Naive thymus-derived CD8-positive, alpha-beta T cell (primary cell): ENCODE results near the gene TLR4. TPM values are rescaled to one million over a fixed set of nuclear protein-coding genes. Genes with fewer than 3 reads are reported as not detected.

Source experiments
- ATAC-seq, 2 donors: fragments of 150-1000 bp; cut with Tn5 transposase in 1 of 2; sonication (Bioruptor Pico), chemical (Tn5 transposase) in 1 of 2; 1 replicate in 1 of 2; 2 replicates in 1 of 2; pipeline ENCODE4 v1.10.0; 2021; ENCODE audit warnings: mild to moderate bottlenecking in 2 of 2, moderate library complexity in 2 of 2
- POLR2A ChIA-PET: fragments of 350-600 bp; sonication (Branson Sonifier 250); formaldehyde crosslinking; loops from one replicate; lab custom pipeline; 2021; ENCODE audit warnings: antibody characterized with exemption; lab: Charles Lee
- DNase-seq, 10 donors: peaks; one replicate each; pipeline versions ENCODE4 v3.0.0 to v3.0.0-alpha.2; 2020 to 2022
- H3K27ac Mint-ChIP-seq, 10 donors: one replicate each; pipeline ENCODE4 v1.8.0; 2020 to 2022; ENCODE audit warnings: mild to moderate bottlenecking in 10 of 10, mixed read lengths in 10 of 10, moderate library complexity in 4 of 10, inconsistent platforms in 1 of 10
- H3K27me3 Mint-ChIP-seq, 5 donors: one replicate each; pipeline ENCODE4 v1.8.0; 2021 to 2022; ENCODE audit warnings: mixed read lengths in 5 of 5
- H3K36me3 Mint-ChIP-seq, 3 donors: one replicate each; pipeline ENCODE4 v1.8.0; 2020 to 2022; ENCODE audit warnings: mixed read lengths in 3 of 3, mild to moderate bottlenecking in 2 of 3, inconsistent platforms in 1 of 3
- H3K4me1 Mint-ChIP-seq, 4 donors: one replicate each; pipeline ENCODE4 v1.8.0; 2021 to 2022; ENCODE audit warnings: mixed read lengths in 4 of 4
- H3K4me3 Mint-ChIP-seq, 10 donors: one replicate each; pipeline ENCODE4 v1.8.0; 2020 to 2022; ENCODE audit warnings: mild to moderate bottlenecking in 10 of 10, mixed read lengths in 10 of 10, moderate library complexity in 6 of 10, inconsistent platforms in 1 of 10
- H3K9me3 Mint-ChIP-seq, 9 donors: one replicate each; pipeline ENCODE4 v1.8.0; 2020 to 2022; ENCODE audit warnings: mixed read lengths in 9 of 9, mild to moderate bottlenecking in 3 of 9, inconsistent platforms in 1 of 9, moderate library complexity in 1 of 9
- polyA plus RNA-seq, 3 donors: library from polyadenylated mRNA; unstranded; fragments of 300-500 nt; fragmentation: Illumina TruSeq; gene quantifications; one replicate each; pipeline ENCODE4 v1.2.3, GENCODE V29; 2021
- total RNA-seq, 8 experiments: library from RNA in 2 of 8; stranded (reverse) in 2 of 8; gene quantifications; one replicate each; pipeline ENCODE4 v1.2.3 and lab custom pipeline; 2021 to 2026

The TLR4 gene
- total and polyA plus RNA-seq, 5 experiments from 2014 or later, result 0.07 to 0.70 (median 0.32) TPM; not detected in 1

GRCh38 chr9:117757561-117758190, 53.5 kb downstream of the TLR4 start:
- peaks cover 9 to 15% (median 11%) of the 10 kb centered on the region in 5 donors for H3K27me3 Mint-ChIP-seq
- H3K36me3 Mint-ChIP-seq, result no peaks in the 10 kb centered on the region
- DNase-seq (no peak), ATAC-seq (no peak)
- H3K4me3 Mint-ChIP-seq, result no peak overlapping the region
- POLR2A ChIA-PET, result no interaction called here
- no peaks in the 10 kb centered on the region for H3K9me3 Mint-ChIP-seq
- H3K27ac Mint-ChIP-seq, result no peak overlapping the region
- H3K4me1 Mint-ChIP-seq, result no peaks in the 10 kb centered on the region

- Mint-ChIP-seq H3K36me3 (no peaks in the 10 kb centered on the region), H3K9me3 (peaks cover 0 to 6% (median 0%) of the 10 kb centered on the region in 9 donors), H3K27me3 (peaks cover 0 to 19% (median 17%) of the 10 kb centered on the region in 5 donors), H3K4me3 (no peak overlapping the region), H3K4me1 (no peaks in the 10 kb centered on the region), H3K27ac (no peak overlapping the region)
- no peak for ATAC-seq
- no peak for DNase-seq
- POLR2A ChIA-PET, result no interaction called here
Measured at GRCh38 chr9:117763314-117763713, 59.1 kb downstream of the TLR4 start.

- H3K9me3 Mint-ChIP-seq, result peaks cover 0 to 6% (median 0%) of the 10 kb centered on the region in 9 donors
- H3K4me3 Mint-ChIP-seq, result no peak overlapping the region
- H3K27me3 Mint-ChIP-seq, result peaks cover 4 to 38% (median 22%) of the 10 kb centered on the region in 5 donors
- no peaks in the 10 kb centered on the region for H3K4me1 Mint-ChIP-seq
- H3K27ac Mint-ChIP-seq, result no peak overlapping the region
- ATAC-seq (no peak), DNase-seq (no peak)
- POLR2A ChIA-PET, result no interaction called here
- H3K36me3 Mint-ChIP-seq, result no peaks in the 10 kb centered on the region
Measured at GRCh38 chr9:117768750-117769395, 64.7 kb downstream of the TLR4 start.

- Mint-ChIP-seq H3K27me3 (peaks cover 4 to 59% (median 30%) of the 10 kb centered on the region in 5 donors), H3K36me3 (no peaks in the 10 kb centered on the region), H3K27ac (no peak overlapping the region), H3K4me1 (no peaks in the 10 kb centered on the region), H3K4me3 (no peak overlapping the region), H3K9me3 (peaks cover 0 to 13% (median 0%) of the 10 kb centered on the region in 9 donors)
- POLR2A ChIA-PET, result no interaction called here
- DNase-seq (no peak), ATAC-seq (no peak)
Measured at GRCh38 chr9:117771136-117771535, 66.9 kb downstream of the TLR4 start.

GRCh38 chr9:117772960-117773359, 68.8 kb downstream of the TLR4 start:
- POLR2A ChIA-PET, result no interaction called here
- H3K27ac Mint-ChIP-seq, result no peak overlapping the region
- H3K9me3 Mint-ChIP-seq, result peaks cover 0 to 13% (median 0%) of the 10 kb centered on the region in 9 donors
- no peak overlapping the region for H3K4me3 Mint-ChIP-seq
- no peaks in the 10 kb centered on the region for H3K36me3 Mint-ChIP-seq
- H3K27me3 Mint-ChIP-seq, result peaks cover 4 to 61% (median 31%) of the 10 kb centered on the region in 5 donors
- H3K4me1 Mint-ChIP-seq, result no peaks in the 10 kb centered on the region
- ATAC-seq (no peak), DNase-seq (no peak)
